NCI-H2196 (cell line): ENCODE data around the gene LBH.

ENCODE experiments used
- DNase-seq: peaks from one replicate; lab custom pipeline; 2025; ENCODE audit not compliant: unreplicated experiment; lab: John Stamatoyannopoulos, UW

Gene LBH

DNA sequence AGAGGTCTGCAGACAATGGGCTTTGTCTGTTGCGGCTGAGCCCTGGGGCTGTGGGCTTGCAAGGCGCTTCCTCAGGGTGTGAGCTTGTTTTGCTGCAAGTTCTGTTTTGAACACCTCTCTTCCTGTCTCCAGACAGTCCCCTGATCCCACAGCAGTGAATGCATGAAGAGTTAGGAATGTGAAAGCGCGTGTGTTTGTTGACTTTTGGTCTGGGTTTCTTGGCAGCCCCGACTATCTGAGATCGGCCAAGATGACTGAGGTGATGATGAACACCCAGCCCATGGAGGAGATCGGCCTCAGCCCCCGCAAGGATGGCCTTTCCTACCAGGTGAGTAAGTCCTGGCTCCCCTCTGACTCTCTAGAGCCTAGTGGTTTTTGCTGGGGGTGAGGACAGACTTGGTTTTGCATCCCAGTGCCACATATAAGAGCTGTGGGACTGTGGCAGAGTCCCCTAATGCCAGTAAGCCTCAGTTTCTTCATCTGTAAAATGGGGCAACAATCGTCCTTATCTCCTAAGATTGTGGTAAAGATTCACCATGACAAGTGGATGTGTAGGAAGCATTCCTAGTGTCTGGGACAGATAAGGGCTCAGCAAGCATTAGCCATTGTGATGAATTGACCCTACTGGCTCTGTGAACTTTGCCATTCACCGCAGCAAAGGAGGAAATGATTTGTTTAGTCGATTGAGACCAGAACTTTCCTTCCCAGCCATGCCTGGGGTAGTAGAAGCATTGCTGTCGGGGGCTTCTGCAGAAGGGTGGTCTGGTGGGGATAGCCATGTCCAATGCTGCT lies 3.0 kb downstream of the LBH start:
- DNase-seq, result peak; percentile 31

GRCh38 chr2:30235008-30235655 lies 3.8 kb downstream of the LBH start:
- no peak for DNase-seq

- no peak for DNase-seq
Measured at GRCh38 chr2:30235859-30236535, 4.7 kb downstream of the LBH start.

DNA sequence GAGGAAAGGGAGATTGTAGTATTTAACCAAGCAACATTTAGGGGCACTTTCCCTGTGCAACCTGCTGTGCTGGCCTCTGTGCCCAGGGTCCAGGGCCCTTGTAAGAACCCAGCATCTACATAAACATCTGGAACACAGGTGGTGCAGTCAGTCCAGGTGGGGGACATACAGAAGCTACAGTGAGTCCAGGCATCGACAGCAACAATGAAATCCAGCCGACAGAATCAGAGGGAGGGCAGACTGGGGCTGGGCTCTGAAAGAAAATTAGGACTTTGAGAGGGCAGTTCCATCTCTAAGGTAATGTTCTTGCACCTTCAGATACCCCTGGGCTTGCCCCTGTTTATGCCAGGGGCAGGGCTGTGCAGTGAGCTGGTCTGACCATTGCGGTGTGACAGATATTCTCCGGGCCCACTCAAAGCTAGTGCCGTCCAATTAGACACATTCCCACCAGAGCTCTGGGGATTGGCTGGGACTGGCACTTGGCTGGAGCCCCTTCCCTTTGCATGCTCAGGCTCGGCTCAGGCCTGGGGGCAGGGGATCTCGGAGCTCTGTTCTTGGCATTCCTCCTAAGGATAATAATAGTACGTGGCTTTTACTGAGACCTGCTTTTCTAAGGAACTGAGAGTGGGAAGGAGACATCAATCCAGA lies 5.4 kb downstream of the LBH start:
- no peak for DNase-seq

- DNase-seq, result no peak
Measured at GRCh38 chr2:30237239-30237965, 6.1 kb downstream of the LBH start.

- no peak for DNase-seq
Measured at GRCh38 chr2:30237966-30238800, 6.8 kb downstream of the LBH start.

- peak; percentile 37 for DNase-seq
Measured at GRCh38 chr2:30239308-30239985, 8.1 kb downstream of the LBH start.

DNA sequence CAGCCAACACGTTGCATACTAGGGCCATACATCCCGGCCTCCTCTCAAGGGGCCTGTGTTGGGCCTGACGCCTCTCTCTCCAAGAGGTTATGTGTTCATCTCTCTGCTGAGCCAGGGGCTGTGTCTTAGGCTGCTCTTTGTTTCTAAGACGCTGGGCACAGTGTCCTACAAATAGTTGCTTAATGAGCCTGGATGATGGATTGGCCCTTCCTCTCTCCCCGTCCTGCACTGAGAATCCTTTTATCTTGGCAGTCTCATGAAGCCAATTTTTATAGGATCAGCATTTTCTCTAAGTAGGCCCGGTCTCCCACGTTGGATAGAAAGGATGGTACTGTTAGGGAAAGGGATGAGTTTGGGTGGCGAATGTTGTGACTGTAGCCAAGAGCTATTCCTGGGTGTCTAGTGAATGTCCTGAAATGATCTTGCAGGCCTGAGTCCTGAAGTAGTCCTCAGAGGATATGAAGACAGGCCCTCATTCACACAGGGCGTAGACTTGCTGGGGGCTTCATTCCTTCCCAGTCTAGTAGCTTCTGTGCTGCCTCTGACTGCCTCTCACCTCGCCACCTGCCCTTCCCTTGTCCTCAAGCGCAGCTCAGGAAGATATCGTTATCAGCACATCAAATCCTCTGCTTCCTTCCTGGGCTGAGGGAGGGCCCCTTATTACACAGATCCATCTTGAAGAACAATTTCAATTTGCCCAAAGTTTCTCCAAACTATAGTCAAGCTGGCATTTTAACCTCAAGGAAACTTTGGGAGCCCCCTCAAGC lies 8.8 kb downstream of the LBH start:
- no peak for DNase-seq

- no peak for DNase-seq
Measured at GRCh38 chr2:30243231-30243630, 11.9 kb downstream of the LBH start.

- DNase-seq, result no peak
Measured at GRCh38 chr2:30245364-30245763, 14.0 kb downstream of the LBH start.

- DNase-seq, result no peak
Measured at GRCh38 chr2:30248791-30249190, 17.5 kb downstream of the LBH start.

DNA sequence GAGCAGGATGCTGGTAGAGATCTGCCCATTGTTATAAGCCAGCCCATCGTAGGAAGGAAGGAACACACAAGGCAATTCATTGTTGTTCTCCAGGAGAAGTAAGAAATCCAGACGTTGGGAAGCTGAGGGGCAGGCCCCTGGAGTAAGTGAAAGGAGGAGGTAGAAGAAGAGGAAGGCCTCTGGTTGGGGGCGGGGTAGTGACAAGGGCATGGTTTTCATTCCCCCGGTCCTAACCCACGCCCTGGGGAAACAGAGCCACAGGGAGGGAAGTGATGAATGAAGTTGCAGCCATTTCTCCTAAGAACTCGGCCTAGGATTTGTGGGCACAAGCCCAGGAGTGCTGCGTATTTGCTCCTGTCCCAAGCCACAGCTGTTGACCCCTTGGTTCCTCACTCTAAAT lies 18.0 kb downstream of the LBH start:
- no peak for DNase-seq

GRCh38 chr2:30250421-30250820 lies 19.1 kb downstream of the LBH start:
- no peak for DNase-seq

- DNase-seq, result no peak
Measured at GRCh38 chr2:30252723-30253701, 21.7 kb downstream of the LBH start.

- DNase-seq, result no peak
Measured at GRCh38 chr2:30253873-30254684, 22.7 kb downstream of the LBH start.

- no peak for DNase-seq
Measured at GRCh38 chr2:30254685-30255001, 23.3 kb downstream of the LBH start.

DNA sequence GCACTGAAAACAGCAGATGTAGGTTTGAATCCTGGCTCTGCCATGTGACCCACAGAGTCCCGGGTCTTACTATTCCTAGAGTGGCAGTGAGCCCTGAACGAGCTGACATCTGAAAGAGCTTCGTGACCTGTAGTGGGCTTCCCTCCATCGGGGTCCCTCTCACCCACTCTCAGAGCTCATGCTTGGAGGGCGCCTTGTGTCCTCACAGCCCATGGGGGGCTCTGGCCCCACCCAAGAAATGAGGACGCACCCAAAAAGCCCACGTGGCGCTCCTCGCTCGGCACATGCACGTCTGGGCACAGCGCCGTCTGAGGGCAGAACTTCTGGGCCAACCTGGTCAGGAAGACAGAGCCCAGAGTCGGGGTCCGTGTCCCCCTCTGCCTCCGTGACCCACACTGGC lies 23.7 kb downstream of the LBH start:
- no peak for DNase-seq
